ENCODE measurements around the gene TEX11. TPM values are rescaled to one million over a fixed set of nuclear protein-coding genes. Genes with fewer than 3 reads are reported as not detected.
"Not testable (repeated sequence)": the region's sequence is repeated elsewhere in the genome, so short reads cannot be mapped to it uniquely, and the experiment has no call there.

TEX11 gene
- total RNA-seq: not detected in 2 replicates

DNA sequence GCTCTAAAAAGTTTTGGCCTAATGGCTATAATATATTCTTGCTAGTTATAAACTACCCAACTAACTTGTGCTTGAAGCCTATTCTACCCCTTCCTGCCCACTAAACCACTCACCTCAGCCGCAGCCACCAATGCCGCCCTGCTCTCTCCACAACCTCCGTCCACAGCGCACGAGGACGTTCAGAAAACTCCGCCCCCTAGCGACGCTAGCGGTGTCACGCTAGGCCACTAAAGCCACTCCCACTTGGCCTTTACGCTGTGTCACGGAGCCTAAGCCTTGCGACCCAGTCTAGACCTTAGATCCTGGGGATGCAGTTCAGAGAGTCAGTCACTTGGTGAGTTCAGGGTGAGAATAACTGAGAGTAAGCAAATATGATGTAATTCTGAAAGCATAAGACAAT lies at the start of gene TEX11:
Gene TEX11 (minus strand): TSS at position 171 of the 400 bp plus-strand sequence. CDS start 922 bp downstream, outside the sequence.
- DNase-seq (ENCODE audit: low read depth in 2 of 2): no peak

- DNase-seq (ENCODE audit: low read depth in 2 of 2): no peak
Observed at GRCh38 chrX:70954871-70955270, 46.4 kb upstream of the TEX11 start.

GRCh38 chrX:70924294-70924911 lies 15.9 kb upstream of the TEX11 start:
- no peak for DNase-seq (ENCODE audit: low read depth in 2 of 2)

- no peak for DNase-seq (ENCODE audit: low read depth in 2 of 2)
Observed at GRCh38 chrX:70922774-70923473, 14.4 kb upstream of the TEX11 start.

- DNase-seq (ENCODE audit: low read depth in 2 of 2): no peak
Observed at GRCh38 chrX:70921709-70922352, 13.3 kb upstream of the TEX11 start.

GRCh38 chrX:70916754-70917153 lies 8.2 kb upstream of the TEX11 start:
- no peak for DNase-seq (ENCODE audit: low read depth in 2 of 2)

DNA sequence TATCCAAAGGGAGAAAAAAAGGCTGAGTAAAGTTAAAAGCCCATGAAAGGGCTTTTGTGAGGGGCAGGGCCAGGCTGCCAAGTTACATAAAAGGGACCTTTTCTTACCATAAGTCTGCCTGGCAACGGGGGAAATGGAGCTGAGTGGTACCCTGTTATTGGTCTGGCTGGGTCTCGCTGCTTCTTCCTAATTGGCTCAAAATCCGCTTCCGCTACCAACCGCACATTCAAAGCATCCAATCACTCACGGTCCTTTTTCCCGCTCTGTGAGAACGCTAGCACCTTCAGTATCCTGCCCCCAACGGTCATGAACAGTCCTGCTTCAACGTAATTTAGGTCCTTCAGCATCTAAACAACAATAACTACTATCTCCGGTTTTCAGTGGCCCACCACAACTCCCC lies 611 bp downstream of the TEX11 start:
- no peak for DNase-seq (ENCODE audit: low read depth in 2 of 2)

DNA sequence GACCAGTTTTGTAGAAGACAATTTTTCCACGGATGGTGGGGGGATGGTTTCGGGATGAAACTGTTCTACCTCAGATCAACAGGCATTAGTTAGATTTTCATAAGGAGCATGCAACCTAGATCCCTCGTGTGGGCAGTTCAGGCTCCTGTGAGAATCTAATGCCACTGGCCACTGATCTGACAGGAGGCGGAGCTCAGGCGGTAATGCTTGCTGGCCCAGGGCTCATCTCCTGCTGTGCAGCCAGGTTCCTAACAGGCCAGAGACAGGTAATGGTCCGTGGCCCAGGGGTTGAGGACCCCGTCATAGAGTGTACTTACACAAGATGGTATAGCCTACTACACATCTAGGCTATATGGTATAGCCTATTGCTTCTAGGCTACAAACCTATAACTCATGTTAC lies 7.0 kb downstream of the TEX11 start:
- no peak for DNase-seq (ENCODE audit: low read depth in 2 of 2)

DNA sequence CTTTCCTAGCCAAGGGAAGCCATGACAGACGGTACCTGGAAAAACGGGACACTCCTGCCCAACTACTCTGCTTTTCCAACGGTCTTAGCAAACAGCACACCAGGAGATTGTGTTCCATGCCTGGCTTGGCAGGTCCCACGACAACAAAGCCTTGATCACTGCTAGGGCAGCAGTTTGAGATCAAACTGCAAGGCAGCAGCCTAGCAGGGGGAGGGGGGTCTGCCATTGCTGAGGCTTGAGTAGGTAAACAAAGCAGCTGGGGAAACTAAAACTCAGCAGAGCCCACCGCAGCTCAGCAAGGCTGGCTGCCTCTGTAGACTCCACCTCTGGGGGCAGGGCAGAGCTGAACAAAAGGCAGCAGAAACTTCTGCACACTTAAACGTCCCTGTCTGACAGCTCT lies 18.1 kb downstream of the TEX11 start:
- DNase-seq (ENCODE audit: low read depth in 2 of 2): not testable (repeated sequence)

- DNase-seq (ENCODE audit: low read depth in 2 of 2): no peak
Observed at GRCh38 chrX:70878902-70879301, 29.6 kb downstream of the TEX11 start.

GRCh38 chrX:70852294-70852693 lies 56.2 kb downstream of the TEX11 start:
- DNase-seq (ENCODE audit: low read depth in 2 of 2): no peak

DNA sequence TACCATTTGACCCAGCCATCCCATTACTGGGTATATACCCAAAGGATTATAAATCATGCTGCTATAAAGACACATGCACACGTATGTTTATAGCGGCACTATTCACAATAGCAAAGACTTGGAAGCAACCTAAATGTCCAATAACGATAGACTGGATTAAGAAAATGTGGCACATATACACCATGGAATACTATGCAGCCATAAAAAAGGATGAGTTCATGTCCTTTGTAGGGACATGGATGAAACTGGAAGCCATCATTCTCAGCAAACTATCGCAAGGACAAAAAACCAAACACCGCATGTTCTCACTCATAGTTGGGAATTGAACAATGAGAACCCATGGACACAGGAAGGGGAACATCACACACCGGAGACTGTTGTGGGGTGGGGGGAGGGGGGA lies 64.4 kb downstream of the TEX11 start:
- not testable (repeated sequence) for DNase-seq (ENCODE audit: low read depth in 2 of 2)

DNA sequence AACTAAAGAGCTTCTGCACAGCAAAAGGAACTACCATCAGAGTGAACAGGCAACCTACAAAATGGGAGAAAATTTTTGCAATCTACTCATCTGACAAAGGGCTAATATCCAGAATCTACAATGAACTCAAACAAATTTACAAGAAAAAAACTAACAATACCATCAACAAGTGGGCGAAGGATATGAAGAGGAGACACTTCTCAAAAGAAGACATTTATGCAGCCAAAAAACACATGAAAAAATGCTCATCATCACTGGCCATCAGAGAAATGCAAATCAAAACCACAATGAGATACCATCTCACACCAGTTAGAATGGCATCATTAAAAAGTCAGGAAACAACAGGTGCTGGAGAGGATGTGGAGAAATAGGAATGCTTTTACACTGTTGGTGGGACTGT lies 64.9 kb downstream of the TEX11 start:
- not testable (repeated sequence) for DNase-seq (ENCODE audit: low read depth in 2 of 2)

DNA sequence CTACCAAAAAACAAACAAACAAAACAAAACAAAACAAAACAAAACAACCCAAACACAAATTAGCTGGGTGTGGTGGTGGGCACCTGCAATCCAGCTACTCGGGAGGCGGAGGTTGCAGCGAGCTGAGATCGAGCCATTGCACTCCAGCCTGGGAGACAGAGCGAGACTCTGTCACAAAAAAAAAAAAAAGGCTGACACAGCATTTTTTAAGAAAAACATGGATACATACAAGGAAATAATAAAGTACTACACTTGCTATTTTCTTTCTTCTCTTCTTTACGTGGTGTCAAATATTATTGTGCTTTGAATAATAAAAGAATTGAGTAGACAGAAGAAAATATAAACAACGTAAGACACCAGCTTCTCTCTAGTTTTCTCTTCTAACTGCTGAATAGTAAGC lies 73.9 kb downstream of the TEX11 start:
- DNase-seq (ENCODE audit: low read depth in 2 of 2): no peak

GRCh38 chrX:70826715-70827114 lies 81.8 kb downstream of the TEX11 start:
- no peak for DNase-seq (ENCODE audit: low read depth in 2 of 2)

- DNase-seq (ENCODE audit: low read depth in 2 of 2): no peak
Observed at GRCh38 chrX:70825366-70825765, 83.1 kb downstream of the TEX11 start.

GRCh38 chrX:70808942-70809940 lies 99.3 kb downstream of the TEX11 start:
- DNase-seq (ENCODE audit: low read depth in 2 of 2): no peak

- DNase-seq (ENCODE audit: low read depth in 2 of 2): no peak
Observed at GRCh38 chrX:70806081-70806480, 102.4 kb downstream of the TEX11 start.

- DNase-seq (ENCODE audit: low read depth in 2 of 2): not testable (repeated sequence)
Observed at GRCh38 chrX:70796742-70797141, 111.8 kb downstream of the TEX11 start.

DNA sequence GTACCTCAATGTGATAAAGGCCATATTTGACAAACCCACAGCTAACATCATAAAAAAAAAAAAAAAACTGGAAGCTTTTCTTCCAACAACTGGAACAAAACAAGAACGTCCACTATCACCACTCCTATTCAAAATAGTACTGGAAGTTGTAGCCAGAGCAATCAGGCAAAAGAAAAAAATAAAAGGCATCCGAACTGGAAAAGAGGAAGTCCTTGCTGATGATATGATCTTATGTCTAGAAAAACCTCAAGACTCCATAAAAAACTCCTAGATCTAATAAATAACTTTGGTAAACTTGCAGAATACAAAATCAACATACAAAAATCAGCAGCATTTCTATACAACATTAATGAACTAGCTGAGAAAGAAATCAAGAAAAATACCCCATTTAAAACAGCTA lies 134.3 kb downstream of the TEX11 start:
- no peak for DNase-seq (ENCODE audit: low read depth in 2 of 2)

- DNase-seq (ENCODE audit: low read depth in 2 of 2): peak in 1 of 2 donors; percentile 1
Observed at GRCh38 chrX:70769659-70770227, 138.8 kb downstream of the TEX11 start.

Data from dermis microvascular lymphatic vessel endothelial cell (primary cell).